Stomach (tissue), 4 donors: ENCODE measurements around the gene TP53.

Experiments
- EP300 ChIP-seq: sonication (generic); formaldehyde crosslinking; IDR thresholded peaks from one replicate; pipeline ENCODE4 v1.6.1; 2017; ENCODE audit warnings: antibody characterized with exemption
- POLR2A ChIP-seq, 4 donors: fragments of 450-650 bp; IDR thresholded peaks; one replicate each; pipeline ENCODE4 v1.6.1; 2016; ENCODE audit warnings: antibody characterized with exemption in 4 of 4, control low read depth in 2 of 4, mild to moderate bottlenecking in 1 of 4, moderate library complexity in 1 of 4
- POLR2AphosphoS5 ChIP-seq, 3 donors: sonication (generic); formaldehyde crosslinking; IDR thresholded peaks; one replicate each; pipeline ENCODE4 v1.6.1; 2016; ENCODE audit warnings: antibody characterized with exemption in 3 of 3
- TF ChIP-seq, protein P1 (sequence below), 7 experiments: fragments of 450-650 bp in 4 of 7; fragments of 200-600 bp in 3 of 7; sonication (generic) in 3 of 7; IDR thresholded peaks; one replicate each; pipeline ENCODE4 v1.5.1; 2016 to 2019; ENCODE audit warnings: antibody characterized with exemption in 7 of 7, control low read depth in 2 of 7, mild to moderate bottlenecking in 1 of 7

DNA sequence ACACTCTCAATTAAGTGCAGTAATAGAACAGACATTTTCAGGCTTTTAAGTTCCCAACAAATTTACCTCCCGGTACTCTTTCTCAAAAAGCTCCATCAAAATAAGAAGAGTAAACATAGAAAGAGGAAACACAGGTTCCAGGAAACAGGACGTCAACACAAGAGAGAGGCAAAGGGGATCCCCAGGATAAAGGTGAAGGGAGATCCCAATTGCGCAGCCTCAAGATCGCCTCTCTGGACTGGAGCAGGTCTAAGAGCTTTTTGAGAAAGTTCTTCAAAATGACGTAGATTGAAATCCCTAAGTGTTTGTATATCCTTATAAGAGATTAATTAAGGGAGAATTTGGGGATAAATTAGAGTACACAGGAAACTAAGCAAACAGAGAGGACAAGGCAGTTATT is 68.7 kb downstream of the TP53 start:
- TF ChIP-seq POLR2A (IDR thresholded peaks at IDR 0.05) (no peak), EP300 (no peak), POLR2AphosphoS5 (IDR thresholded peaks at IDR 0.05) (no peak)
- TF ChIP-seq, protein P1, sequence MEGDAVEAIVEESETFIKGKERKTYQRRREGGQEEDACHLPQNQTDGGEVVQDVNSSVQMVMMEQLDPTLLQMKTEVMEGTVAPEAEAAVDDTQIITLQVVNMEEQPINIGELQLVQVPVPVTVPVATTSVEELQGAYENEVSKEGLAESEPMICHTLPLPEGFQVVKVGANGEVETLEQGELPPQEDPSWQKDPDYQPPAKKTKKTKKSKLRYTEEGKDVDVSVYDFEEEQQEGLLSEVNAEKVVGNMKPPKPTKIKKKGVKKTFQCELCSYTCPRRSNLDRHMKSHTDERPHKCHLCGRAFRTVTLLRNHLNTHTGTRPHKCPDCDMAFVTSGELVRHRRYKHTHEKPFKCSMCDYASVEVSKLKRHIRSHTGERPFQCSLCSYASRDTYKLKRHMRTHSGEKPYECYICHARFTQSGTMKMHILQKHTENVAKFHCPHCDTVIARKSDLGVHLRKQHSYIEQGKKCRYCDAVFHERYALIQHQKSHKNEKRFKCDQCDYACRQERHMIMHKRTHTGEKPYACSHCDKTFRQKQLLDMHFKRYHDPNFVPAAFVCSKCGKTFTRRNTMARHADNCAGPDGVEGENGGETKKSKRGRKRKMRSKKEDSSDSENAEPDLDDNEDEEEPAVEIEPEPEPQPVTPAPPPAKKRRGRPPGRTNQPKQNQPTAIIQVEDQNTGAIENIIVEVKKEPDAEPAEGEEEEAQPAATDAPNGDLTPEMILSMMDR (IDR thresholded peaks at IDR 0.05) = no peak
